SW480 (cell line): ENCODE measurements around the gene MEX3A.
A peak's percentile ranks its signal among the peaks of the same experiment; 100 is the strongest.

Experiments used
- DNase-seq: peaks from one replicate; pipeline ENCODE4 v3.0.0-alpha.2; 2016; ENCODE audit warnings: low spot score

Gene MEX3A

DNA sequence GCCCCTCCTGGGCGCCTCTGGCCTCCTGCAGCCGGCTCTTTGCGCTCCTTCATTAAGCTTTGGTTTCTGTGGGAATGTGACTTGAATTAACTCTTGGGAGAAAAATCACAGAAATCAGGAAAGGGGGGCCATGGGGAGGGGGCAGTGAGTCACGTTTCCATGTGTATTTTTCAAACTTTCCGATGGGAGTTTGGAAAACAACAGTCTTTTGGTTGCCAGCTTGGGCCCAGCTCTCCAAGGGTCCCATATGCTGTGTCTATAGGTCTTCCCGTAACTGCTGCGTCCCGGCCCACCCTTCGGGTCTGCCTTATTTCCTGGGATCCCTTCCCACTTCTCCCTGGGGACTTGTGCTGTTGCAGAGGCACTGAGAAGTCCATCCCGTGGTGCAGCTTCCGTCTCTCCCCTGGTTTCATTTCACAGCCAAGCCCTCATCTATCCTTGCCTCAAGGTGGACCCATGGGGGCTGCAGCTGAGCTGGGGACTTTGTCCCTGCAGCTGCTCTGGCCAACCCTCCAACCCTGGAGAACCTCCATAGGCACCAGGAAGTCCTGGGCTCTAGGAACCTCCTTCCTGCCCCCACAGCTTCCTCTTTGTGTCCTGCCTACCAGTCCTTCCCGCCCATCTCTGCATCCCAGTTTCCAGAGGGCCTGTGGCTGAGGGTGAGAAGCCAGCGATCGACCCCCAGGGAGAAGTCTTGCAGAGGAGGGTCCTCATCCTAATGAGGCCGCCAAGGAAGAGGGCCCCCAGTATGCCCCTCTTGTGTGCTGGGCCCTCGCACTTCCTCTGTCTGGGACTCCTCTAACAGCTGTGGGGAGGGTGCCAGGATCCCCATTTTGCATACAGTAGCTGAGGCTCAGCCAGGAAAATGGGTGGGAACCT lies 20.6 kb upstream of the MEX3A start:
- DNase-seq = peak; percentile 68

DNA sequence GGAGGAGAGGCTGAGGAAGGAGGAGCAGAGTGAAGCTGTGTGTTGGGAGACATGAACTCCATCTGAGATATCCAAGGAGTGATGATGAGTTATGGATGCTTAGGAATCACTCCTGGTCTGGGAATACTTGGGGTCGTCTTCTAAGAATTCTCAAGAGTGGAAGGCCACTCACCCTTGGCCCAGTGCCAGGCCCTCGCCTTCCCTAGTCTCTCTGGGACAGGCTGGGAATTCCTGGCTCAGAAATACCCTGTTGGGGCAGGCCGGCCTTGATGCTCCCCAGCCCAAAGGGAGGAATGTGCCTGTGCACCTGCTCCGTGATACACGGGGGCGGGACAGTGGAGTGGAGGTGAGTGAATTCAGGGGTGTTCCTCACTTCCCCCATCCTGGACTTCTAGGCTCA lies 19.6 kb upstream of the MEX3A start:
- DNase-seq = no peak

DNA sequence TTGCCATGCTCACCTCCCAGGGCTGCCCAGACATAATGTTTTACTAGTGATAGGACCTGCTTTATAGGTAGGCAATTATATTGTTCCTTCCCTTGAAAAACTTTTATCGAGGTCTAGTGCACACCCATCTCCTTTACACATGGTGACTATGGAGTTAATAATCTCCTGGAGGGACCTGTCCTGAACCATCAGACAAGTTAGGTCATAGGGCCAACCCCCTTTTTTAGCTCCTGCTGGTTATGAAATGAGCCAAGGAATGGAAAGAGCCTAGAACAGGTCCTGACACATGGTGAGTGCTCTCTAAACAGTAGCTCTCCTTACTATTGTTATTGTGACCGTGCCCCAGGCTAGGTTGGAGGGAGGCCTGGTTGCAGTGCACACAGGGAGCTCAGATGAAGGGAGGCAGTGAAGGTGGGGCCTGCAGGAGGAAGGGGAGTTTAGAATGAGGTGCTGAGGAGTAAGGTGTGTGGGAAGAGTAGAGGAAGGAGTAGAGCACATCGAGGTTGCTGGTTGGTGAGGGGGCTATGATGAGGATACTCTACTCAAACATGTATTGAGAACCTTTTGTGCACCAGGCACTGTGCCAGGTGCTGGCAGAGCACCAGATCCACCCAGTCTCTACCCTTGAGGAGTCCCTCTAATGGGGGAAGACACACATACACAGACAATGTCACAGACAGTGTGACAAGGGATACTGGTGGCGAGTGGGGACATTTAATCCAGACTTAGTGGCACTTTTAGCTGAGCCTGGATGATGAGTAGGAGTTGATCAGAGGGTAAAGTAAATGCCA lies 18.1 kb upstream of the MEX3A start:
- DNase-seq = no peak

DNA sequence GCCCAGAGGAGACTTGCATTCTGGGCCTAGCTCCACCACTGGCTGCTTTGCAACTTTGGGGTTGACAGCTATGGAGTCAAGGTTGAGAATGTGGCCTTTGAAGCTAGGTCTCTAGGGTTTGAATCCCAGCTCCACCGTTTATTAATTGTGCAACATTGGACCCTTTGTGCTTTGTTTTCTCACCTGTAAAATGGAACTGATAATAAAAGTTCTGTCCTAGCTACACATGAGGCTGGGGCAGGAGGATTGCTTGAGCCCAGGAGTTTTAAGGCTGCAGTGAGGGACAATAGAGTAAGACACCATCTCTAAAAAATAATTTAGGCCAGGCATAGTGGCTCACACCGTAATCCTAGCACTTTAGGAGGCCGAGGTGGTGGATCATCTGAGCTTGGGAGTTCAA lies 17.0 kb upstream of the MEX3A start:
- no peak for DNase-seq

DNA sequence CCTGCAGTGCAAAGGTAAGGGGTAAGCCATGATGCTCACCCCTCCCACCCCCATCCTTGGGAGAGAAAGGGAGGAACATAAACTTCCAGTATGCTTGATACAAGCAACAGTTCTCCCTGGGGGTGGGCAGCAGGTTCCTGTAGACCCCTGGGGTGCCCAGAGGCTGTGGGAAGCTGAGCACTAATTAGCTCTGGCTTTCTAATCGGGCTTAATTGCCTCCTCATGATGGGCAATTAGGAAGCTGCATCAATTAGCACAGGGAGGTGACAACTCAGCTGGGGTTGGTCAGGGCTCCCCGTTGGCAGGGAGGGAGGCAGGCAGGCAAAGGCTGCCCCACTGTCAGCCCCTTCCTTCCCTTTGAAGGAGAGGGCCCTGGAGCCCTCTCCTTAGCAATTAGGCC lies 16.5 kb upstream of the MEX3A start:
- no peak for DNase-seq

DNA sequence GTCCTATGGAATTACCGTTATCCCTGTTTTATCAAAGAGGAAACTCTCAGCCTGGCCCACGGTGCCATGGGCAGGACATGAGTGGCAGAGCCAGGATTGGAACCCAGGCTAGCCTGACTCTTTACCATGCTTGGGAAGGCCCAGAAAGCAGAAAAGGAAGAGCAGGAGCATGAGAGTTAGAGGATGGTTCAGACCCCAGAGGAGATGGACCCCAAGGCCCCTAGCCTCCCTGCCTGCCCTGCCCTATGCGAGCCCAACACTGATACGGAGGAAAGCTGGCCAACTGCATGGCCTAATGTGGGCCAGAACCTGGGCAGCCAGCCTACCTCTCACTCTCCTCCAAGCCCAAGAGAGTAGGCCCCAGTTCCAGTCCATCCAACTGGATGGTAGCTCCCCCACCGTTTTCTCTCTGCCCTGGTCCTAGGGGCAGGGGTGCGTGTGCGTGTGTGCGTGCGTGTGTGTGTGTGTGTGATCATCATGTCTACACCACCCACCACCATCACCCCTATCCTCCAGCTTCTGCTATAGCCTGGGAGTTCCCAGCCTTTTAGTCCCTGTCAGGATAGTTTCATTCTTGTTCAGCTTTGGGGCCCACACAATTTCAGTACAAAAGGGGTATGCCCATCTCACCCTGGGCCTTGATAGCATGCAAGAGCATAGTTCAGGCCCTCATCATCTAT lies 15.4 kb upstream of the MEX3A start:
- no peak for DNase-seq

DNA sequence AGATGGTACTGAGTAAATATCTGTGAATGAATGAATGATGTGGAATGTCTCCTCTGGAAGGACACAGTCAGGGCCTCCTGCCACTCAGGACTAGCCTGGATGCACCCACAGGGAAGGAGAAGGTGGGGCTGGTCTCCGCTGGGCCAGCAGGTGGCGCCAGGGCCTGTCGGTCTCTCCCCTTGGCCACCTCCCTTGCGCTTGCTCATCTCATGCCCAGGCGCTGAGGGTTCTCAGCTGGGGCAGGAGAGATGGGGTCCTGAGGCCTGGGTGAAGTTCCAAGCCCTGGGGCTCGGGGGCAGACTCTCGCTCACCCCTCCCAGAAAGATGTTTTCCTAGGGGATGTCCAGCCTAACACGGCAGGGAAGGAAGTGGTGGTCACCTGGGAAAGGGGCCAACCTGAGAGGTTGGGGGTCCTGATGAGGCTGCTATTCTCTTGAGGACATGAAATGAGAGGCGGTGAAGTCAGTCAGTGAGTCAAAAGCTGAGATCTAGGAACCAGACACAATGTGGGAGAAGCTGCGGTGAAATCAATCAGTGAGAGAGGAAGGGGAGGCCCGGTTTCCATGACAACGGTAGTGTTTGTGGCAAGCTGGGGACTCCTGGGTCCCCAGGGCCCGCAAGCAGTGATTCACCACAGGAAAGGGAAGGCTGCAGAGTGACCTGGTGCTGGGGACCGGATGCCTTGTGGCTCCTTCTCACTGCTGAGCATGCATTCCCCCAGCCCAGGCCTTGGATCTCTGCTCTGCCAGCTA lies 14.6 kb upstream of the MEX3A start:
- peak; percentile 82 for DNase-seq

DNA sequence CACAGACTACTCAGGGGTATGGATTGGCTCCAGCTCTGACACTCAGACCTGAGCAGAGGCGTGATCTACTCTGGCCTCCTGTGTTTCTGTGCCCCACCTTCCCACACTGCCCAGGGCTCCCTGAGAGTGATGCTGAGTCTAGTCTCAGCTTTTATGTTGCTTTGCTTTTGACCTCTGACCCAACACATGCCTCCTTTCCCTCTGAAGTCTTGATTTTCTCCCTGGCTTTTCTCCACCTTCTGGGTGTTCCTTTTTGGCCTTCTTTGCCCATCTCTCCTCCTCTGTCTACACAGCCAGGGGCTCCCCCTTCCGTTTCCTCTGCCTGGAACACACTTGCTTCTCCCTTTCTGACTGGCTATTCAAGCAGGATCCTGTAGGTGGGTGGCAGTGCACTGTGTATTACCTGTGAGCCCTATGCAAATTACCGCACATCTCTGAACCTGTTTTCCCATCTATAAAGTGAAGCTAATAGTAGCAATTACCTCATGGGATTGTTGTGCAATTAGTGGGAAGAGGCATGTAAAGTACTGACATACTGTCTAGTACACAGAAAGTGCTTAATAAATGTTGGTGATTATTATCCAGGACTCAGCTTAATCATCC lies 13.7 kb upstream of the MEX3A start:
- DNase-seq = no peak

GRCh38 chr1:156091610-156092009 lies 9.3 kb upstream of the MEX3A start:
- DNase-seq = no peak

DNA sequence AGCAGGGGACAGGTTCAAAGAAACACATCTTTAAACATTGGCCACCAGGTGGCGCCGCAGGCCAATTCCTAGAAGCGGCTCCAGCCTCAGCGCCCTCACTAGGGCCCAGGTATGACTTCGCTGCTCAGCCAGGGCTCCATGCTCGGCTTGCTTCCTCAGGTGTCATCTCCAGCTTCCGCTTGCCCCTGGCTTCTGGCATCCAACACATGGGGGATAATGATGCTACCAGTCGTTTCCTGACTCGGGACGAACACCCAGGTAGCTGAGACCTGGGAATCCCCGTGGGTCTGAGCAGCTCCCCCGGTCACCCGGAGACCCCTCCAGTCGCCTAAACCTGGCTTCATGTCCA lies 8.5 kb upstream of the MEX3A start:
- DNase-seq = peak; percentile 77

DNA sequence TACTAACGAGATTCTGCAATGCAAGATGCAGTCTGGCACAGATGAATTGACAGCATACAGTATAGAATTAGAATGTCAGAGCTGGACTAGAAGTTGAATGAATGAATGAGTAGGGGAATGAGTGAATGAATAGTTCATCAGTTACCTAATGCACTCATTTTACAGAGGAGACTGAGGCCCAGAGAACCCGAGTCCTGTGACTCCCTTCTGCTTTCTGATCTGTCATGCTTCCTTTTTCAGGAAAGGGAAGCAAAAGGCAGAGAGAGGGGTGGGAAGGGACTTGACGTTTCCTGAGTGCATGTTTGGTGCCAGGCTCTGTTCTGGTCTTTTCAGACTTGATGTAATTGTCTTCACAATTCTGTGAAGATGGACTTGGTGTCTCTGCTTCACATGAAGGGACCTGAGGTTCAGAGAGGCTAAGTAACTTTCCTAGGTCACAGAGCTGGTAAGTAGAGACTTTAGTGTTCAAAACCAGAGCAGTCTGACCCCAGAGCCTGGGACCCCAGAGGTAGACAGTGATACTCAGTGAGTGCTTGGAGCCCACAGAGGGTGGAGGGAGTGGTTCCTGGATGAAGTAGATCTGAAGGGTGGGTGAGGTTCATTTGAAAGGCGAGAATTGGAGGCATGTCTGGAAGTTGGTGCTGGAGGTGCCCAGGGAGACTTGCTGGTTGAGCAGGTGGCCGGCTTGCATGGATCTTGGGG lies 8.0 kb upstream of the MEX3A start:
- no peak for DNase-seq

- DNase-seq = no peak
Measured at GRCh38 chr1:156089704-156090103, 7.4 kb upstream of the MEX3A start.

- DNase-seq = no peak
Measured at GRCh38 chr1:156086256-156086662, 4.0 kb upstream of the MEX3A start.

DNA sequence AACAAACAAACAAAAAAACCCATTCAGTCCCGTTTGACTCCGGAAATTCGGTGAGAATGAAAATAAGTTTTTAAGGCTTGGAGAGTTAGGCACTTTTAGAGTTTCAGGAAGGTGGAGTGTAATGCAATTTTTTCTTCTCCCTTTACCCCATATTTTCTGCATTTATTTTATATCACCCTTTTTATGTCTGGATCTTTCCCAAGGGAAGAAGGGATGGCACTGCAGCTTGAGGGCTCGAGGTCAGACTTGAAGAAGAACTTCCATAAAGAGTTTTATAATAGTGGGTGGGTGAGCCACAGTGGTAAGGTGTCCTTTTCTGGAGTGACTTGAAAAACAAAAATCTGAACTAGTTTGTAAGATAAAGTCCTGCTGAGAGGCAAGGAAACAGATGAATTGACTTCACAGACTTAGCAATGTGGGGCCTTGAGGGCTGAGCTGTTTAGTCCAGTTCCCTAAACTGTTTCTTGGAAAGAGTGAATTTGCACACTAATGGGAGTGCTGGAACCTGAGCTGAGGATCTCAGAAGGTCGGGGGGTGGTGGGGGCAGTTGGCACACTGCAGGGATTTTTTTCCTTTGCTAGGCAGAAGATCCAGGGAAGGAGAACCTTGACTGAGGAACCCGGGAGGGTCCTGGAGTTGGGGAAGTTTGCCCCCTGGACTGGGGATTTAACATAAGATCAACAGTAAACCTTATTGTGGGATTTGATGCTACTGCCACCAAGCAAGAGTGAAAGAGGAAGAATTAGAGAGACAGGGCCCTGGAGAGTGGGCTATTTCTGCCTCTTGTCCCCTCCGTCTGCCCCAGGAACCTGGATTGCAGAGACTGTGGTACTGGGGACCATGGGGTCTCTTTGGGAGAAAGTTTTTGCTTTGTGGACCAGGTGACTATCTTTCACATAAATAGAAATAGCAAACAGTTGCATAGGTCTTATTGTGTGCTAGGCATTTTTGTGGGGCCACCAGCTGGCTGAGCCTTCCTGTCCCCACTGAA lies 1.8 kb upstream of the MEX3A start:
- no peak for DNase-seq

DNA sequence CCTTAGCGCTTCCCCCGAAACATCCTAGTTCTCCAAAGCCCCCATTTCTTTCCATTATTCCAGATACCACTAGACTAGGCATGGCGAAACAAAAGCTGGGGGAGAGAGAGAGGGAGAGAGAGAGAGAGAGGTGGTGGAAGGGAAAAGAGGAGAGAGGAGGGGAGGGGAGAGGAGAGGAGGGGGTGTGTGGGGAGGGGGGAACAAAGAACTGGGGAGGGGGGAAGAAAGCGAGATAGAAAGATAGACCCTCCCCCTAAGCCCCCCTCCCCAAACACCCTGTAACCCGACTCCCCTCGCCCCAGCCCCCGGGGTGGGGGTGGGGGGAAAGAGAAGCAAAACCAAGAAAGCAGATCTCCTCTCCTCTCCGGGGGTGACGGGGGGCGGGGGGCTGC lies 352 bp downstream of the MEX3A start:
- no peak for DNase-seq

GRCh38 chr1:156081180-156081916 lies 917 bp downstream of the MEX3A start:
- no peak for DNase-seq

GRCh38 chr1:156080863-156081179 lies 1.4 kb downstream of the MEX3A start:
- no peak for DNase-seq

DNA sequence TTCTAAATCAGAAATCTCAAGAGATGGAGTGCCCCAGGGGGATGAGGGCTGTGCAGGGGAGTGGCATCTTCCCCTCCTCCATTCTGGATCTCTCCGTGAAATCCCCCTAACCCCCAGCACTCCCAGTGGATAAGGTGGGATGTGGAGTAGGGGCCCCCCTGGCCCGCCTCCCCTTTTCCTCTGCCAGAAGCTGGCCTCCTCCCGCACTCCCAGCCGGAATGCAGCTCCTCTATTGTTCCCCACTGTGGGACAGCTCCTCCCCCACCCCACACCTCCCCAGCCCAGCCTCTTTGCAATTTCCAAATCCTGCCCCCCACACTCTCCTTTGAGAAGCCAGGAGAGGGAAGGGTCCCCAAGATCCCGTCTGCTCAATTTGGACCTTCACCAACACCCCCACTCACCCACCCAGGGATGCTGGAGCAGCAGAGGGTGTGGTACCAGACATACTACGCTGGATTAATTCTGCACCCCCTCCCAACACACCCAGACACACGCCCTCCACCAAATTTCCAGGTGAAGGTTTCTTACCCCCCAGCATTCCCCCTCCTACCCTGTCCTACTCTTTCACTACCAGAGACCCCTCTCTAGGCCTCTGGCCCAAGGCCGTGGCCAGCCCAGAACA lies 1.9 kb downstream of the MEX3A start:
- DNase-seq = no peak

- no peak for DNase-seq
Measured at GRCh38 chr1:156079762-156080161, 2.5 kb downstream of the MEX3A start.
